Activated CD8-positive, alpha-beta memory T cell treated with anti-CD3 and anti-CD28 coated beads, Interleukin-2, amount 10 ng/mL, durations not matched to agents 7 days and 5 days (primary cell): ENCODE measurements around the gene CETN3. TPM values are rescaled to one million over a fixed set of nuclear protein-coding genes. Genes with fewer than 3 reads are reported as not detected.

Experiments
- ATAC-seq: fragments of 150-1000 bp; cut with Tn5 transposase; one replicate; pipeline ENCODE4 v1.10.0; 2021; ENCODE audit warnings: moderate library complexity
- CTCF ChIA-PET: fragments of 350-600 bp; sonication (Branson Sonifier 250); formaldehyde crosslinking; loops from one replicate; lab custom pipeline; 2021; ENCODE audit warnings: antibody characterized with exemption; lab: Charles Lee
- DNase-seq: peaks from one replicate; pipeline ENCODE4 v3.0.0-alpha.2; 2020
- H3K27ac Mint-ChIP-seq: one replicate; pipeline ENCODE4 v1.8.0; 2021; ENCODE audit warnings: mild to moderate bottlenecking, mixed read lengths
- H3K27me3 Mint-ChIP-seq: one replicate; pipeline ENCODE4 v1.8.0; 2021; ENCODE audit warnings: mixed read lengths
- H3K36me3 Mint-ChIP-seq: one replicate; pipeline ENCODE4 v1.8.0; 2021; ENCODE audit warnings: mild to moderate bottlenecking, mixed read lengths
- H3K4me1 Mint-ChIP-seq: one replicate; pipeline ENCODE4 v1.8.0; 2021; ENCODE audit warnings: mixed read lengths
- H3K4me3 Mint-ChIP-seq: one replicate; pipeline ENCODE4 v1.8.0; 2021; ENCODE audit warnings: mild to moderate bottlenecking, moderate library complexity, mixed read lengths
- H3K9me3 Mint-ChIP-seq: one replicate; pipeline ENCODE4 v1.8.0; 2022; ENCODE audit warnings: low read depth, mixed read lengths
- total RNA-seq, 2 experiments: library from RNA; stranded (reverse); gene quantifications; one replicate each; pipeline ENCODE4 v1.2.3, GENCODE V29; 2021

CETN3 gene
- 10 to 100 TPM; 28.0 TPM for total RNA-seq

- CTCF ChIA-PET = interaction anchor here (1.0 to 2.3 kb wide), 3 partner anchors 13 to 144 kb away, joined by 4 to 12 read pairs (median 4); partner anchors contain the start of gene LYSMD3
- peaks cover 18% of the 10 kb centered on the region for H3K36me3 Mint-ChIP-seq
Measured at GRCh38 chr5:90409318-90410177, at the start of gene CETN3. Gene CETN3 (minus strand): TSS chr5:90409756. CDS start chr5:90409661, 95 bp downstream.

GRCh38 chr5:90446961-90447360 lies 37.4 kb upstream of the CETN3 start:
- ATAC-seq = no peak
- CTCF ChIA-PET = no interaction called here

More at GRCh38 chr5:90409318-90410177, at the start of gene CETN3:
- ATAC-seq (peak; percentile 95), DNase-seq (peak; percentile 95)
- Mint-ChIP-seq H3K4me3 (no peak within 1 kb of the TSS), H3K27me3 (no peaks in the 10 kb centered on the region), H3K27ac (no peak within 1 kb of the TSS), H3K9me3 (no peaks in the 10 kb centered on the region), H3K4me1 (peaks cover 20% of the 10 kb centered on the region)

GRCh38 chr5:90440644-90441043 lies 31.1 kb upstream of the CETN3 start:
- ATAC-seq = no peak
- H3K9me3 Mint-ChIP-seq = no peaks in the 10 kb centered on the region
- no peak overlapping the region for H3K4me3 Mint-ChIP-seq
- peaks cover 8% of the 10 kb centered on the region for H3K4me1 Mint-ChIP-seq
- CTCF ChIA-PET = interaction anchor here (1.4 to 7.1 kb wide), 6 partner anchors 25 to 343 kb away, joined by 3 to 56 read pairs (median 7); partner anchors contain the start of gene LYSMD3
- H3K27ac Mint-ChIP-seq = no peak overlapping the region
- no peaks in the 10 kb centered on the region for H3K36me3 Mint-ChIP-seq
- DNase-seq = no peak
- peaks cover 20% of the 10 kb centered on the region for H3K27me3 Mint-ChIP-seq

More at GRCh38 chr5:90446961-90447360, 37.4 kb upstream of the CETN3 start:
- DNase-seq = no peak
- H3K27me3 Mint-ChIP-seq = peaks cover 2% of the 10 kb centered on the region
- no peak overlapping the region for H3K4me3 Mint-ChIP-seq
- no peaks in the 10 kb centered on the region for H3K9me3 Mint-ChIP-seq
- no peaks in the 10 kb centered on the region for H3K4me1 Mint-ChIP-seq
- no peaks in the 10 kb centered on the region for H3K36me3 Mint-ChIP-seq
- no peak overlapping the region for H3K27ac Mint-ChIP-seq

- Mint-ChIP-seq H3K9me3 (no peaks in the 10 kb centered on the region), H3K27me3 (peaks cover 18% of the 10 kb centered on the region), H3K4me3 (no peak overlapping the region), H3K27ac (no peak overlapping the region), H3K36me3 (no peaks in the 10 kb centered on the region), H3K4me1 (peaks cover 8% of the 10 kb centered on the region)
- CTCF ChIA-PET = interaction anchor here (2.7 to 7.1 kb wide), 2 partner anchors 91 to 346 kb away, joined by 8 to 56 read pairs; partner anchors contain the start of gene LYSMD3
- DNase-seq = no peak
- no peak for ATAC-seq
Measured at GRCh38 chr5:90438100-90438499, 28.5 kb upstream of the CETN3 start.

GRCh38 chr5:90437663-90438062 lies 28.1 kb upstream of the CETN3 start:
- ATAC-seq = no peak
- Mint-ChIP-seq H3K27me3 (peaks cover 18% of the 10 kb centered on the region), H3K4me3 (no peak overlapping the region), H3K9me3 (no peaks in the 10 kb centered on the region), H3K36me3 (no peaks in the 10 kb centered on the region), H3K27ac (no peak overlapping the region), H3K4me1 (peaks cover 8% of the 10 kb centered on the region)
- DNase-seq = no peak
- CTCF ChIA-PET = interaction anchor here (1.0 to 7.1 kb wide), 3 partner anchors 37 to 346 kb away, joined by 3 to 56 read pairs (median 8); partner anchors contain the start of genes LYSMD3, MBLAC2 and POLR3G

GRCh38 chr5:90434116-90434714 lies 24.7 kb upstream of the CETN3 start:
- CTCF ChIA-PET = interaction anchor here (0.8 to 0.9 kb wide), 2 partner anchors 40 to 1708 kb away, joined by 3 read pairs; partner anchors contain the start of genes MBLAC2 and POLR3G
- ATAC-seq (peak; percentile 68), DNase-seq (peak; percentile 63)
- H3K4me3 Mint-ChIP-seq = no peak overlapping the region
- H3K27ac Mint-ChIP-seq = no peak overlapping the region
- no peaks in the 10 kb centered on the region for H3K36me3 Mint-ChIP-seq
- H3K9me3 Mint-ChIP-seq = no peaks in the 10 kb centered on the region
- H3K4me1 Mint-ChIP-seq = no peaks in the 10 kb centered on the region
- H3K27me3 Mint-ChIP-seq = peaks cover 18% of the 10 kb centered on the region

- Mint-ChIP-seq H3K4me1 (peaks cover 2% of the 10 kb centered on the region), H3K9me3 (no peaks in the 10 kb centered on the region), H3K4me3 (no peak overlapping the region), H3K36me3 (no peaks in the 10 kb centered on the region), H3K27ac (no peak overlapping the region), H3K27me3 (peaks cover 38% of the 10 kb centered on the region)
- DNase-seq (no peak), ATAC-seq (no peak)
- CTCF ChIA-PET = interaction anchor here (1.0 kb wide), 1 partner anchor 82 kb away, joined by 3 read pairs; no protein-coding TSS in a partner anchor
Measured at GRCh38 chr5:90424245-90424644, 14.7 kb upstream of the CETN3 start.

GRCh38 chr5:90421136-90421535 lies 11.6 kb upstream of the CETN3 start:
- Mint-ChIP-seq H3K27me3 (peaks cover 31% of the 10 kb centered on the region), H3K4me1 (peaks cover 2% of the 10 kb centered on the region), H3K9me3 (no peaks in the 10 kb centered on the region), H3K27ac (no peak overlapping the region), H3K36me3 (no peaks in the 10 kb centered on the region), H3K4me3 (no peak overlapping the region)
- CTCF ChIA-PET = interaction anchor here (1.5 to 1.8 kb wide), 2 partner anchors 12 to 363 kb away, joined by 4 read pairs; partner anchors contain the start of gene CETN3
- no peak for DNase-seq
- ATAC-seq = no peak

GRCh38 chr5:90418214-90418613 lies 8.7 kb upstream of the CETN3 start:
- Mint-ChIP-seq H3K27me3 (peaks cover 15% of the 10 kb centered on the region), H3K4me1 (no peaks in the 10 kb centered on the region), H3K4me3 (no peak overlapping the region), H3K36me3 (no peaks in the 10 kb centered on the region), H3K9me3 (no peaks in the 10 kb centered on the region), H3K27ac (no peak overlapping the region)
- CTCF ChIA-PET = no interaction called here
- no peak for DNase-seq
- ATAC-seq = no peak

- peaks cover 13% of the 10 kb centered on the region for H3K36me3 Mint-ChIP-seq
- CTCF ChIA-PET = interaction anchor here (0.8 to 2.3 kb wide), 4 partner anchors 12 to 145 kb away, joined by 3 to 12 read pairs (median 4); partner anchors contain the start of gene LYSMD3
- ATAC-seq (no peak), DNase-seq (no peak)
- H3K9me3 Mint-ChIP-seq = no peaks in the 10 kb centered on the region
- H3K27me3 Mint-ChIP-seq = no peaks in the 10 kb centered on the region
- no peak overlapping the region for H3K4me3 Mint-ChIP-seq
- H3K27ac Mint-ChIP-seq = no peak overlapping the region
- H3K4me1 Mint-ChIP-seq = peaks cover 18% of the 10 kb centered on the region
Measured at GRCh38 chr5:90410178-90410762, 714 bp upstream of the CETN3 start.

GRCh38 chr5:90408571-90409317 lies 812 bp downstream of the CETN3 start:
- CTCF ChIA-PET = interaction anchor here (1.0 to 2.3 kb wide), 2 partner anchors 13 to 121 kb away, joined by 4 to 12 read pairs; partner anchors contain the start of gene LYSMD3
- no peak for ATAC-seq
- no peak overlapping the region for H3K4me3 Mint-ChIP-seq
- no peaks in the 10 kb centered on the region for H3K9me3 Mint-ChIP-seq
- no peak for DNase-seq
- H3K27me3 Mint-ChIP-seq = no peaks in the 10 kb centered on the region
- peaks cover 20% of the 10 kb centered on the region for H3K36me3 Mint-ChIP-seq
- peaks cover 20% of the 10 kb centered on the region for H3K4me1 Mint-ChIP-seq
- H3K27ac Mint-ChIP-seq = no peak overlapping the region

GRCh38 chr5:90406466-90406865 lies 3.1 kb downstream of the CETN3 start:
- CTCF ChIA-PET = interaction anchor here (0.6 kb wide), 1 partner anchor 64 kb away, joined by 3 read pairs; no protein-coding TSS in a partner anchor
- DNase-seq (no peak), ATAC-seq (no peak)
- peaks cover 20% of the 10 kb centered on the region for H3K4me1 Mint-ChIP-seq
- no peak overlapping the region for H3K27ac Mint-ChIP-seq
- H3K36me3 Mint-ChIP-seq = peaks cover 26% of the 10 kb centered on the region
- H3K9me3 Mint-ChIP-seq = no peaks in the 10 kb centered on the region
- H3K27me3 Mint-ChIP-seq = no peaks in the 10 kb centered on the region
- no peak overlapping the region for H3K4me3 Mint-ChIP-seq
